H1 (cell line): ENCODE results near the gene SHISA9. TPM values are rescaled to one million over a fixed set of nuclear protein-coding genes. Genes with fewer than 3 reads are reported as not detected.

Experiments used
- CBX5 ChIP-seq: fragments of 300-800, 300-1000 bp; sonication (generic); IDR thresholded peaks from 2 replicates; pipeline ENCODE4 v1.7.1; 2016; ENCODE audit warnings: antibody characterized with exemption, low read length, low read depth
- PHF8 ChIP-seq: fragments of 200-600 bp; sonication (generic); conservative IDR thresholded peaks from 2 replicates; pipeline ENCODE4 v1.7.1; 2012; ENCODE audit warnings: low read depth, mild to moderate bottlenecking, inconsistent platforms, low read length, moderate library complexity
- polyA plus RNA-seq, 7 experiments: library from polyadenylated mRNA; depleted of rRNA in 3 of 7; stranded (reverse) in 5 of 7; unstranded in 2 of 7; fragments of >200 nt in 5 of 7; fragments of 200-250 nt in 2 of 7; gene quantifications; 1 replicate in 5 of 7; 2 replicates in 1 of 7; 4 replicates in 1 of 7; pipeline versions ENCODE4 v1.2.1 to v1.2.3, GENCODE V29; 2011 to 2013; ENCODE audit warnings: missing spikeins in 2 of 7, mixed read lengths in 2 of 7
- total RNA-seq: library from RNA; stranded (reverse); fragmentation: NEBNext Ultra II Directional; extraction: Animal tissue kit (Norgen Biotek cat#: 25700); gene quantifications from 2 replicates; pipeline ENCODE4 v1.2.1, GENCODE V29; 2021

SHISA9 gene
- total and polyA plus RNA-seq, 2 of the 8 experiments (the other 6 are each of a cell fraction or from before 2014, with no cell fraction given): 25.6 to 39.8 TPM

- TF ChIP-seq PHF8: no peak
- no peak for TF ChIP-seq CBX5
Observed at GRCh38 chr16:12874186-12874585, 27.2 kb upstream of the SHISA9 start (continued).
